ENCODE data around the gene ACACA. TPM values are rescaled to one million over a fixed set of nuclear protein-coding genes. Genes with fewer than 3 reads are reported as not detected.

ACACA gene
- total RNA-seq, 4 donors from 2014 or later, result 4.7 to 75.1 (median 41.9) TPM

- no peak overlapping the region for H3K27ac ChIP-seq
- no peaks in the 10 kb centered on the region for H3K4me1 ChIP-seq
- no peaks in the 10 kb centered on the region for H3K27me3 ChIP-seq
- no peak for DNase-seq
- TF ChIP-seq, protein P1, sequence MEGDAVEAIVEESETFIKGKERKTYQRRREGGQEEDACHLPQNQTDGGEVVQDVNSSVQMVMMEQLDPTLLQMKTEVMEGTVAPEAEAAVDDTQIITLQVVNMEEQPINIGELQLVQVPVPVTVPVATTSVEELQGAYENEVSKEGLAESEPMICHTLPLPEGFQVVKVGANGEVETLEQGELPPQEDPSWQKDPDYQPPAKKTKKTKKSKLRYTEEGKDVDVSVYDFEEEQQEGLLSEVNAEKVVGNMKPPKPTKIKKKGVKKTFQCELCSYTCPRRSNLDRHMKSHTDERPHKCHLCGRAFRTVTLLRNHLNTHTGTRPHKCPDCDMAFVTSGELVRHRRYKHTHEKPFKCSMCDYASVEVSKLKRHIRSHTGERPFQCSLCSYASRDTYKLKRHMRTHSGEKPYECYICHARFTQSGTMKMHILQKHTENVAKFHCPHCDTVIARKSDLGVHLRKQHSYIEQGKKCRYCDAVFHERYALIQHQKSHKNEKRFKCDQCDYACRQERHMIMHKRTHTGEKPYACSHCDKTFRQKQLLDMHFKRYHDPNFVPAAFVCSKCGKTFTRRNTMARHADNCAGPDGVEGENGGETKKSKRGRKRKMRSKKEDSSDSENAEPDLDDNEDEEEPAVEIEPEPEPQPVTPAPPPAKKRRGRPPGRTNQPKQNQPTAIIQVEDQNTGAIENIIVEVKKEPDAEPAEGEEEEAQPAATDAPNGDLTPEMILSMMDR (IDR thresholded peaks at IDR 0.05), result no peak
- no peak for TF ChIP-seq POLR2A (IDR thresholded peaks at IDR 0.05)
- no peaks in the 10 kb centered on the region for H3K36me3 ChIP-seq
- no peaks in the 10 kb centered on the region for H3K9me3 ChIP-seq
- intact Hi-C loops (cut with DNase I; ENCODE audit: low total_unique reads), result no loop called here
- H3K4me3 ChIP-seq, result no peak overlapping the region
Observed at GRCh38 chr17:37142294-37142896, 264.2 kb downstream of the ACACA start.

DNA sequence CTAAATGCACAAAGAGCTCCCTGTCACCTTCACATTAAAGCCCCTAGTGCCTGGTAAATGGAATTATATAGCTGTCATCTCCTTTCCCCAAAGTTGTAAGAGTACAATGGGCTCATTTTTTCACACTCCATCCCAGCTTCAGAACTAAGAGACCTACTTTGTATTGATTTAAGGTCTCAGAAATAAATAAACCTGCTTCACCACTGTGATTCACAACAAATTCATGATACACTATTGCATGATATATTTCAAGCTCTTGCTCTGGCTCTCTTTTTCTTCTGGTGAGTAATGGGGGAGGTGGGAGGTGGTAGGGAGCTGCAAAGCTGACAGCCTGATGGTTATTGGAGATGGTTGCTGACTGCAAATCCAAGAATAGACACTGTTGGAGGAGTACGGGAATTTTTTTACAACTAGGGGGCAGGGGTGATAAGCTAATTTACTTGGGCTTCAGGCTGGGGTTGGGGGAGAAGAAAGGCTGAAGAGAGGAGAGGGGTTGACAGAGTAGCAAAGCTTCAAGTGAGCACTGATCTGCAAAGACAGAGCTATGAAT lies 268.0 kb downstream of the ACACA start:
- H3K27me3 ChIP-seq, result no peaks in the 10 kb centered on the region
- TF ChIP-seq POLR2A (IDR thresholded peaks at IDR 0.05), result no peak
- TF ChIP-seq, protein P1 (IDR thresholded peaks at IDR 0.05), result no peak
- no peaks in the 10 kb centered on the region for H3K4me1 ChIP-seq
- no peaks in the 10 kb centered on the region for H3K36me3 ChIP-seq
- no peak overlapping the region for H3K4me3 ChIP-seq
- H3K27ac ChIP-seq, result no peak overlapping the region
- intact Hi-C loops (cut with DNase I; ENCODE audit: low total_unique reads), result no loop called here
- DNase-seq, result no peak
- H3K9me3 ChIP-seq, result no peaks in the 10 kb centered on the region

DNA sequence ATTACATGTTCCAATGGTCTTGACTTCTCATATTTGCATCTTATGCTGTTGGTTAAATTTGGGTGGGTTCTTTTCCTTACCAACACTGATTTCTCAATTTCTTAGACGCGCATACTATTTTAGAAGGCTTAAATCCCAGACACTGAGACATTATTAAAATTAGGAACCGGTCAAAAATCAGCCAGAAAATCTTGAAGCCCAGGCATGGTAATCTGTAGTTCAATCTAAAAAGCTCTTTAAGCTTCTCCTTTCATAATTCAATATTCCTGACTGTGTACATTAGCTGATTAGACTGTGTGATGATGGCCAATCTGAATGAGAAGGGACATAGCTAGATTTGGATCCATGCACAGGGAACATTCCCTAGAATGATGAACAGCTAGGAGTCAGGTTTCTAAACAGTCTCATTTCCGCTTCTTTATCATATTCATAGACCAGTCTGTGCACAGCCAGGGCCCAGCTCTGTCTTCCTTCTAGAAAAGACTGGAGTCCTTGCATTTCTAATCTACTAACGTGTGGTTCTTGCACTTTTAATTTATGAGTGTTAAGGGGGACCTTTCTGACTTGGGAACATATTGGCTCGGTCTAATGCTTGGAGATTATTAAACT lies 268.6 kb downstream of the ACACA start:
- H3K9me3 ChIP-seq, result no peaks in the 10 kb centered on the region
- no peaks in the 10 kb centered on the region for H3K4me1 ChIP-seq
- no peaks in the 10 kb centered on the region for H3K36me3 ChIP-seq
- H3K4me3 ChIP-seq, result no peak overlapping the region
- intact Hi-C loops (cut with DNase I; ENCODE audit: low total_unique reads), result no loop called here
- H3K27ac ChIP-seq, result no peak overlapping the region
- no peaks in the 10 kb centered on the region for H3K27me3 ChIP-seq
- no peak for TF ChIP-seq POLR2A (IDR thresholded peaks at IDR 0.05)
- TF ChIP-seq, protein P1 (IDR thresholded peaks at IDR 0.05), result no peak
- DNase-seq, result no peak

DNA sequence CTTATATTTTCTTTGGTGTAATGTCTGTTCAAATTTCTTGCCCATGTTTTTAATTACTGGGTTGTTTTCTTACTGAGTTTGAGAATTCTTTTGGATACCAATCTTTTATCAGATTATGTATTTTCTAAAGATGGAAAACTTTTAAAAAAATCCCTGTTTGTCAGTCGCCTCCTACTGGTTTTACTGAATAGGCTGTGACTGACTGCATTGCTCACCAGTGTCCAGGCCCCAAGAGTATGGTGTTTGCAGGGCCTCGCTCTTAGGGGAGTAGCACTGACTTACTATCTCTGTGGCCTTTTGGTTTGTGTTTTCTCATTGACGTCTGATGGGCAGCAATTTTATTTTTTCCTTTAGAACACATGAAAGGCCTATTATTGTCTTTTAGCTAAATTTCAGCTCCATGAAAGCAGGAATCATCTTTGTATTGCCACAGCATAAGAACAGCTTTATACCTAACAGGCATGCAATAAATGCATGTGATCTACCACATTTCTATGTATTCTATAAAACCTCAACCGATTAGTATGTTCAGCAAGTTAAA lies 269.5 kb downstream of the ACACA start:
- TF ChIP-seq, protein P1 (IDR thresholded peaks at IDR 0.05), result no peak
- TF ChIP-seq POLR2A (IDR thresholded peaks at IDR 0.05), result no peak

GRCh38 chr17:37135576-37135975 lies 271.1 kb downstream of the ACACA start:
- no peak for DNase-seq
- Histone ChIP-seq H3K27me3 (no peaks in the 10 kb centered on the region), H3K27ac (no peak overlapping the region), H3K9me3 (no peaks in the 10 kb centered on the region), H3K36me3 (no peaks in the 10 kb centered on the region), H3K4me1 (no peaks in the 10 kb centered on the region), H3K4me3 (no peak overlapping the region)
- TF ChIP-seq, protein P1 (IDR thresholded peaks at IDR 0.05), result no peak
- TF ChIP-seq POLR2A (IDR thresholded peaks at IDR 0.05), result no peak
- intact Hi-C loops (cut with DNase I; ENCODE audit: low total_unique reads), result no loop called here

More for the DNA sequence above, 269.5 kb downstream of the ACACA start:
- no peaks in the 10 kb centered on the region for H3K36me3 ChIP-seq
- no peak overlapping the region for H3K27ac ChIP-seq
- no peaks in the 10 kb centered on the region for H3K4me1 ChIP-seq
- H3K9me3 ChIP-seq, result no peaks in the 10 kb centered on the region
- no peaks in the 10 kb centered on the region for H3K27me3 ChIP-seq
- no peak overlapping the region for H3K4me3 ChIP-seq
- intact Hi-C loops (cut with DNase I; ENCODE audit: low total_unique reads), result no loop called here
- DNase-seq, result no peak

Measured in uterus (tissue), 4 donors.